SK-MEL-5 (cell line): ENCODE data around the gene FXYD5. TPM values are rescaled to one million over a fixed set of nuclear protein-coding genes. Genes with fewer than 3 reads are reported as not detected.

Experiments
- DNase-seq: peaks from one replicate; pipeline ENCODE4 v3.0.0-alpha.2; 2016; ENCODE audit warnings: low read depth, low spot score
- in situ Hi-C: cut with HindIII; loops from 2 replicates; pipeline ENCODE4 v1.10.0; 2016; ENCODE audit warnings: low sequenced_read_pairs, high pct_unique_total_duplicates, low pct_unique_long_range_greater_than_20kb
- total RNA-seq: library from RNA; depleted of rRNA; stranded (reverse); fragments of >200 nt; shearing (Covaris generic); gene quantifications from 2 replicates; pipeline ENCODE4 v1.2.3, GENCODE V29; 2014

The FXYD5 gene
- total RNA-seq, 1 experiment from 2014 or later = 79.3 TPM

- in situ Hi-C loops = no loop called here
Measured at GRCh38 chr19:35132254-35132653, 22.3 kb upstream of the FXYD5 start.

GRCh38 chr19:35133826-35134225, 20.7 kb upstream of the FXYD5 start:
- DNase-seq = no peak
- in situ Hi-C loops = no loop called here

More at GRCh38 chr19:35132254-35132653, 22.3 kb upstream of the FXYD5 start:
- no peak for DNase-seq

GRCh38 chr19:35134601-35135242, 19.8 kb upstream of the FXYD5 start, which contains the start of gene LGI4:
Gene LGI4 (minus strand): TSS chr19:35135059. CDS start chr19:35134680, 379 bp downstream.
- in situ Hi-C loops = no loop called here
- no peak for DNase-seq

GRCh38 chr19:35135389-35135909, 19.1 kb upstream of the FXYD5 start:
- in situ Hi-C loops = no loop called here
- DNase-seq = peak; percentile 79

GRCh38 chr19:35136231-35136630, 18.3 kb upstream of the FXYD5 start:
- DNase-seq = no peak
- in situ Hi-C loops = no loop called here

- in situ Hi-C loops = no loop called here
- DNase-seq = no peak
Measured at GRCh38 chr19:35136977-35137702, 17.4 kb upstream of the FXYD5 start.

- no peak for DNase-seq
- in situ Hi-C loops = no loop called here
Measured at GRCh38 chr19:35138305-35138892, 16.1 kb upstream of the FXYD5 start, which contains the start of gene FXYD1. Gene FXYD1 (plus strand): TSS chr19:35138824. CDS start chr19:35140080, 1,256 bp downstream.

GRCh38 chr19:35140207-35140961, 14.2 kb upstream of the FXYD5 start:
- in situ Hi-C loops = no loop called here
- no peak for DNase-seq

GRCh38 chr19:35140962-35141836, 13.3 kb upstream of the FXYD5 start:
- in situ Hi-C loops = no loop called here

GRCh38 chr19:35141837-35142605, 12.5 kb upstream of the FXYD5 start:
- in situ Hi-C loops = no loop called here
- no peak for DNase-seq

More at GRCh38 chr19:35140962-35141836, 13.3 kb upstream of the FXYD5 start:
- peak; percentile 89 for DNase-seq

- DNase-seq = peak; percentile 54
- in situ Hi-C loops = no loop called here
Measured at GRCh38 chr19:35142606-35143230, 11.8 kb upstream of the FXYD5 start.

GRCh38 chr19:35143231-35143715, 11.3 kb upstream of the FXYD5 start, which contains the start of gene FXYD7:
Gene FXYD7 (plus strand): TSS chr19:35143255. CDS start chr19:35143334, 79 bp downstream.
- in situ Hi-C loops = no loop called here
- DNase-seq = no peak

GRCh38 chr19:35143818-35144217, 10.7 kb upstream of the FXYD5 start:
- no peak for DNase-seq
- in situ Hi-C loops = no loop called here

GRCh38 chr19:35144259-35144599, 10.3 kb upstream of the FXYD5 start:
- DNase-seq = no peak
- in situ Hi-C loops = no loop called here

- DNase-seq = peak; percentile 40
Measured at GRCh38 chr19:35144600-35145436, 9.7 kb upstream of the FXYD5 start.

More at GRCh38 chr19:35144600-35145436, 9.7 kb upstream of the FXYD5 start:
- in situ Hi-C loops = no loop called here
